HAP-1 (cell line): ENCODE measurements around the gene ATF2.
"Not testable (repeated sequence)": the region's sequence is repeated elsewhere in the genome, so short reads cannot be mapped to it uniquely, and the experiment has no call there.

Experiments
- DNase-seq, 2 experiments: peaks; one replicate each; pipeline ENCODE4 v3.0.0-alpha.2; 2016 to 2020; ENCODE audit warnings: low spot score in 2 of 2
- H3K27me3 ChIP-seq: fragments of 250-450 bp; sonication (Bioruptor Pico); 2 replicates; pipeline ENCODE4 v1.5.1; 2020; ENCODE audit warnings: low read depth, mild to moderate bottlenecking, moderate library complexity
- H3K36me3 ChIP-seq: fragments of 250-450 bp; sonication (Bioruptor Pico); replicated peaks from 2 replicates; pipeline ENCODE4 v1.5.1; 2020; ENCODE audit warnings: mild to moderate bottlenecking
- H3K4me1 ChIP-seq: fragments of 250-450 bp; sonication (Bioruptor Pico); 2 replicates; pipeline ENCODE4 v1.5.1; 2020; ENCODE audit warnings: mild to moderate bottlenecking
- H3K4me3 ChIP-seq: fragments of 250-450 bp; sonication (Bioruptor Pico); 2 replicates; pipeline ENCODE4 v1.5.1; 2020; ENCODE audit warnings: mild to moderate bottlenecking, moderate library complexity
- H3K9me3 ChIP-seq: fragments of 250-450 bp; sonication (Bioruptor Pico); 2 replicates; pipeline ENCODE4 v1.5.1; 2020; ENCODE audit warnings: mild to moderate bottlenecking, moderate library complexity
- in situ Hi-C: fragments of 300-500 bp; cut with MboI; formaldehyde crosslinking; loops from 3 replicates; pipeline ENCODE4 v1.14.3; 2020; ENCODE audit warnings: low sequenced_read_pairs, inconsistent platforms, mixed read lengths

The ATF2 gene

GRCh38 chr2:175101514-175101913 lies 66.5 kb downstream of the ATF2 start:
- no peak for DNase-seq
- H3K36me3 ChIP-seq: peaks cover 16% of the 10 kb centered on the region

GRCh38 chr2:175097297-175097696 lies 70.7 kb downstream of the ATF2 start:
- Histone ChIP-seq H3K4me3 (no peak overlapping the region), H3K36me3 (peaks cover 31% of the 10 kb centered on the region), H3K9me3 (no peaks in the 10 kb centered on the region), H3K27me3 (no peaks in the 10 kb centered on the region), H3K4me1 (no peaks in the 10 kb centered on the region)
- no peak for DNase-seq
- in situ Hi-C loops: no loop called here

More at GRCh38 chr2:175101514-175101913, 66.5 kb downstream of the ATF2 start:
- Histone ChIP-seq H3K9me3 (no peaks in the 10 kb centered on the region), H3K27me3 (no peaks in the 10 kb centered on the region), H3K4me3 (no peak overlapping the region), H3K4me1 (no peaks in the 10 kb centered on the region)
- in situ Hi-C loops: no loop called here

GRCh38 chr2:175084117-175084516 lies 83.9 kb downstream of the ATF2 start:
- H3K27me3 ChIP-seq, H3K9me3 ChIP-seq, DNase-seq, in situ Hi-C loops, H3K4me3 ChIP-seq, H3K4me1 ChIP-seq: not testable (repeated sequence)
- H3K36me3 ChIP-seq: peaks cover 23% of the 10 kb centered on the region

- H3K36me3 ChIP-seq: peaks cover 33% of the 10 kb centered on the region
- H3K27me3 ChIP-seq: no peaks in the 10 kb centered on the region
- H3K4me1 ChIP-seq: peaks cover 5% of the 10 kb centered on the region
- no peak overlapping the region for H3K4me3 ChIP-seq
- in situ Hi-C loops: no loop called here
- H3K9me3 ChIP-seq: no peaks in the 10 kb centered on the region
- DNase-seq: no peak
Observed at GRCh38 chr2:175080479-175080878, 87.5 kb downstream of the ATF2 start.

- H3K4me1 ChIP-seq: peaks cover 10% of the 10 kb centered on the region
- peaks cover 40% of the 10 kb centered on the region for H3K36me3 ChIP-seq
- H3K27me3 ChIP-seq: no peaks in the 10 kb centered on the region
- DNase-seq: no peak
- no peak overlapping the region for H3K4me3 ChIP-seq
- in situ Hi-C loops: no loop called here
- no peaks in the 10 kb centered on the region for H3K9me3 ChIP-seq
Observed at GRCh38 chr2:175076272-175076671, 91.7 kb downstream of the ATF2 start.

GRCh38 chr2:175074478-175074877 lies 93.5 kb downstream of the ATF2 start:
- H3K4me3 ChIP-seq: no peak overlapping the region
- in situ Hi-C loops: no loop called here
- H3K4me1 ChIP-seq: peaks cover 7% of the 10 kb centered on the region
- no peak for DNase-seq
- H3K36me3 ChIP-seq: peaks cover 29% of the 10 kb centered on the region
- H3K27me3 ChIP-seq: no peaks in the 10 kb centered on the region
- H3K9me3 ChIP-seq: no peaks in the 10 kb centered on the region

- H3K4me3 ChIP-seq: no peak overlapping the region
- in situ Hi-C loops: no loop called here
- DNase-seq: no peak
- no peaks in the 10 kb centered on the region; the same call in 1 of the 2 replicates for H3K4me1 ChIP-seq
- no peaks in the 10 kb centered on the region for H3K27me3 ChIP-seq
- peaks cover 7% of the 10 kb centered on the region; the same call in 1 of the 2 replicates for H3K36me3 ChIP-seq
- no peaks in the 10 kb centered on the region for H3K9me3 ChIP-seq
Observed at GRCh38 chr2:175068534-175068933, 99.5 kb downstream of the ATF2 start.

- no peaks in the 10 kb centered on the region for H3K9me3 ChIP-seq
- H3K36me3 ChIP-seq: no peaks in the 10 kb centered on the region
- in situ Hi-C loops: no loop called here
- no peaks in the 10 kb centered on the region for H3K27me3 ChIP-seq
- no peak for DNase-seq
- no peaks in the 10 kb centered on the region for H3K4me1 ChIP-seq
- no peak overlapping the region for H3K4me3 ChIP-seq
Observed at GRCh38 chr2:175066411-175066810, 101.6 kb downstream of the ATF2 start.

- in situ Hi-C loops: no loop called here
- Histone ChIP-seq H3K9me3 (no peaks in the 10 kb centered on the region), H3K27me3 (no peaks in the 10 kb centered on the region), H3K4me1 (no peaks in the 10 kb centered on the region), H3K36me3 (no peaks in the 10 kb centered on the region), H3K4me3 (no peak overlapping the region)
- DNase-seq: no peak
Observed at GRCh38 chr2:175064797-175065196, 103.2 kb downstream of the ATF2 start.

GRCh38 chr2:175063741-175064140 lies 104.3 kb downstream of the ATF2 start:
- no peak for DNase-seq
- Histone ChIP-seq H3K9me3 (no peaks in the 10 kb centered on the region), H3K4me1 (no peaks in the 10 kb centered on the region), H3K4me3 (no peak overlapping the region), H3K36me3 (no peaks in the 10 kb centered on the region), H3K27me3 (no peaks in the 10 kb centered on the region)
- in situ Hi-C loops: no loop called here

- Histone ChIP-seq H3K36me3 (no peaks in the 10 kb centered on the region), H3K4me1 (no peaks in the 10 kb centered on the region), H3K9me3 (no peaks in the 10 kb centered on the region), H3K27me3 (no peaks in the 10 kb centered on the region), H3K4me3 (no peak overlapping the region)
- in situ Hi-C loops: no loop called here
- DNase-seq: no peak
Observed at GRCh38 chr2:175062787-175063585, 105.0 kb downstream of the ATF2 start.

- no peak for DNase-seq
- in situ Hi-C loops: no loop called here
- Histone ChIP-seq H3K4me1 (no peaks in the 10 kb centered on the region), H3K36me3 (no peaks in the 10 kb centered on the region), H3K9me3 (no peaks in the 10 kb centered on the region), H3K27me3 (no peaks in the 10 kb centered on the region), H3K4me3 (no peak overlapping the region)
Observed at GRCh38 chr2:175057078-175057685, 110.8 kb downstream of the ATF2 start.

GRCh38 chr2:175055993-175056392 lies 112.0 kb downstream of the ATF2 start:
- H3K27me3 ChIP-seq: no peaks in the 10 kb centered on the region
- no peak overlapping the region for H3K4me3 ChIP-seq
- in situ Hi-C loops: no loop called here
- H3K4me1 ChIP-seq: no peaks in the 10 kb centered on the region
- no peaks in the 10 kb centered on the region for H3K9me3 ChIP-seq
- DNase-seq: no peak
- H3K36me3 ChIP-seq: no peaks in the 10 kb centered on the region

- Histone ChIP-seq H3K4me3 (no peak overlapping the region), H3K27me3 (no peaks in the 10 kb centered on the region), H3K36me3 (no peaks in the 10 kb centered on the region), H3K9me3 (no peaks in the 10 kb centered on the region), H3K4me1 (no peaks in the 10 kb centered on the region)
- DNase-seq: no peak
- in situ Hi-C loops: no loop called here
Observed at GRCh38 chr2:175054340-175054739, 113.7 kb downstream of the ATF2 start.
